Measurements from ENCODE around the gene PPP1R12A. TPM values are rescaled to one million over a fixed set of nuclear protein-coding genes. Genes with fewer than 3 reads are reported as not detected.

PPP1R12A gene
- total RNA-seq, 1 experiment from 2014 or later: 52.0 TPM

GRCh38 chr12:79834712-79835376 lies 100.1 kb downstream of the PPP1R12A start:
- Histone ChIP-seq H3K79me2 (ENCODE audit: insufficient read depth, low read length) (peaks cover 4% of the 10 kb centered on the region), H3K36me3 (ENCODE audit: control insufficient read depth in 1 of 2, insufficient read depth in 2 of 2, low read length in 2 of 2) (0 out of 4 replicates have a peak, but pooled peaks cover 0 to 18% of the 10 kb centered on the region in 2 experiments), H2AFZ (ENCODE audit: low read depth, low read length, poor library complexity, severe bottlenecking) (no peak overlapping the region), H3K9me2 (ENCODE audit: insufficient read depth) (no peaks in the 10 kb centered on the region), H3K27me3 (ENCODE audit: insufficient read depth, low read length) (no peaks in the 10 kb centered on the region), H3K27ac (ENCODE audit: low read depth, low read length) (no peak overlapping the region), H3K4me3 (replicated peaks in 1 of 2; ENCODE audit: low read depth in 1 of 2, low read length in 2 of 2) (no peak overlapping the region), H3K9me3 (ENCODE audit: control insufficient read depth in 1 of 2, insufficient read depth in 1 of 2, low read depth in 1 of 2, low read length in 2 of 2) (peaks cover 17 to 19% of the 10 kb centered on the region in 2 experiments; a peak in 2 of 4 replicates), H3K9ac (ENCODE audit: low read length) (no peak overlapping the region), H3K4me1 (ENCODE audit: control insufficient read depth in 1 of 2, insufficient read depth in 2 of 2, low read length in 2 of 2) (no peaks in the 10 kb centered on the region), H4K20me1 (ENCODE audit: insufficient read depth) (0 out of 2 replicates have a peak, but pooled peaks cover 6% of the 10 kb centered on the region), H3K4me2 (ENCODE audit: low read length) (no peak overlapping the region)
- ChIA-PET CTCF (no interaction called here), RAD21 (ENCODE audit: low non-redundant PET in 1 of 2, low total read pairs in 2 of 2, uncharacterized antibody in 2 of 2, unreplicated experiment in 2 of 2) (no interaction called here), POLR2A (no interaction called here)
- ATAC-seq (no peak), DNase-seq (ENCODE audit: low read depth, low spot score) (no peak)
- TF ChIP-seq, protein P1, sequence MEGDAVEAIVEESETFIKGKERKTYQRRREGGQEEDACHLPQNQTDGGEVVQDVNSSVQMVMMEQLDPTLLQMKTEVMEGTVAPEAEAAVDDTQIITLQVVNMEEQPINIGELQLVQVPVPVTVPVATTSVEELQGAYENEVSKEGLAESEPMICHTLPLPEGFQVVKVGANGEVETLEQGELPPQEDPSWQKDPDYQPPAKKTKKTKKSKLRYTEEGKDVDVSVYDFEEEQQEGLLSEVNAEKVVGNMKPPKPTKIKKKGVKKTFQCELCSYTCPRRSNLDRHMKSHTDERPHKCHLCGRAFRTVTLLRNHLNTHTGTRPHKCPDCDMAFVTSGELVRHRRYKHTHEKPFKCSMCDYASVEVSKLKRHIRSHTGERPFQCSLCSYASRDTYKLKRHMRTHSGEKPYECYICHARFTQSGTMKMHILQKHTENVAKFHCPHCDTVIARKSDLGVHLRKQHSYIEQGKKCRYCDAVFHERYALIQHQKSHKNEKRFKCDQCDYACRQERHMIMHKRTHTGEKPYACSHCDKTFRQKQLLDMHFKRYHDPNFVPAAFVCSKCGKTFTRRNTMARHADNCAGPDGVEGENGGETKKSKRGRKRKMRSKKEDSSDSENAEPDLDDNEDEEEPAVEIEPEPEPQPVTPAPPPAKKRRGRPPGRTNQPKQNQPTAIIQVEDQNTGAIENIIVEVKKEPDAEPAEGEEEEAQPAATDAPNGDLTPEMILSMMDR (IDR thresholded peaks at IDR 0.05 in 2 of 3, conservative IDR thresholded peaks at IDR 0.05 in 1 of 3; ENCODE audit: borderline replicate concordance in 1 of 3, insufficient read depth in 1 of 3, low read depth in 2 of 3, low read length in 2 of 3): no peak
- TF ChIP-seq SP1 (IDR thresholded peaks at IDR 0.05; ENCODE audit: low read depth): no peak
- TF ChIP-seq, protein P2, sequence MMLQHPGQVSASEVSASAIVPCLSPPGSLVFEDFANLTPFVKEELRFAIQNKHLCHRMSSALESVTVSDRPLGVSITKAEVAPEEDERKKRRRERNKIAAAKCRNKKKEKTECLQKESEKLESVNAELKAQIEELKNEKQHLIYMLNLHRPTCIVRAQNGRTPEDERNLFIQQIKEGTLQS (IDR thresholded peaks at IDR 0.05): no peak
- no peak for TF ChIP-seq POLR2AphosphoS5 (IDR thresholded peaks at IDR 0.05; ENCODE audit: low read depth, low read length)
- TF ChIP-seq EGR1 (IDR thresholded peaks at IDR 0.05; ENCODE audit: low read depth): no peak
- no peak for TF ChIP-seq ZFX (IDR thresholded peaks at IDR 0.05)
- TF ChIP-seq SIN3A (IDR thresholded peaks at IDR 0.05; ENCODE audit: low read depth): no peak
- BruUV-seq (replicated peaks): no TSS peak
- intact Hi-C loops (cut with micrococcal nuclease): no loop called here

DNA sequence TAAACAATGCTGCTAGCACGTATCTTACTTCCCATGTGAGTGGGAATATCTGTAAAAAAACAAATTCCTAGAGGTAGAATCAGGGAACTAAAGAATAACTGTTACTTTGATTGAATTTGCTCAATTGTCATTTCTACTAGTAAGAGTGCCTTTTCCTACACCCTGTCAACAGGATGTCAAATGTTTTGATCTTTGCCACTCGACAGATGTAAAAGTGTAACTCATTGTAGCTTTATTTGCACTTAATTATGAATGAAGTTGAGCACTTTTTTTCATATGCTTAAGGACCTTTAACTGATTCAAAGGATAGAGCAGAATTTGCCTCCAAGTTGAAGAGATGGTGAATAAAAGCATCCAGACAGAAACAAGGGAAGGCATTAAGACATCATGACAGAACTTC lies 104.5 kb downstream of the PPP1R12A start:
- ATAC-seq (no peak), DNase-seq (ENCODE audit: low read depth, low spot score) (no peak)
- H3K4me2 ChIP-seq (ENCODE audit: low read length): no peak overlapping the region
- RAD21 ChIA-PET (ENCODE audit: low non-redundant PET in 1 of 2, low total read pairs in 2 of 2, uncharacterized antibody in 2 of 2, unreplicated experiment in 2 of 2): no interaction called here
- no peak overlapping the region for H3K27ac ChIP-seq (ENCODE audit: low read depth, low read length)
- CTCF ChIA-PET: no interaction called here
- no peak overlapping the region for H3K9ac ChIP-seq (ENCODE audit: low read length)
- H3K4me3 ChIP-seq (replicated peaks in 1 of 2; ENCODE audit: low read depth in 1 of 2, low read length in 2 of 2): no peak overlapping the region
- POLR2A ChIA-PET: no interaction called here
- H3K79me2 ChIP-seq (ENCODE audit: insufficient read depth, low read length): peaks cover 4% of the 10 kb centered on the region
- no peak overlapping the region for H2AFZ ChIP-seq (ENCODE audit: low read depth, low read length, poor library complexity, severe bottlenecking)
- BruUV-seq (replicated peaks): no TSS peak
- 0 out of 2 replicates have a peak, but pooled peaks cover 6% of the 10 kb centered on the region for H4K20me1 ChIP-seq (ENCODE audit: insufficient read depth)
- no peaks in the 10 kb centered on the region for H3K36me3 ChIP-seq (ENCODE audit: control insufficient read depth in 1 of 2, insufficient read depth in 2 of 2, low read length in 2 of 2)
- no peaks in the 10 kb centered on the region for H3K9me3 ChIP-seq (ENCODE audit: control insufficient read depth in 1 of 2, insufficient read depth in 1 of 2, low read depth in 1 of 2, low read length in 2 of 2)
- intact Hi-C loops (cut with micrococcal nuclease): no loop called here
- no peaks in the 10 kb centered on the region for H3K4me1 ChIP-seq (ENCODE audit: control insufficient read depth in 1 of 2, insufficient read depth in 2 of 2, low read length in 2 of 2)
- no peaks in the 10 kb centered on the region for H3K27me3 ChIP-seq (ENCODE audit: insufficient read depth, low read length)
- no peaks in the 10 kb centered on the region for H3K9me2 ChIP-seq (ENCODE audit: insufficient read depth)
- TF ChIP-seq CEBPB (IDR thresholded peaks at IDR 0.05; ENCODE audit: low read depth) (no peak), SP1 (IDR thresholded peaks at IDR 0.05; ENCODE audit: low read depth) (no peak), EZH2phosphoT487 (IDR thresholded peaks at IDR 0.05; ENCODE audit: borderline replicate concordance) (no peak), YY1 (IDR thresholded peaks at IDR 0.05; ENCODE audit: extremely low read depth, insufficient replicate concordance, low read depth, low read length) (no peak), ZNF274 (IDR thresholded peaks at IDR 0.05; ENCODE audit: low read depth, low read length) (no peak), EGR1 (IDR thresholded peaks at IDR 0.05; ENCODE audit: low read depth) (no peak), EZH2 (IDR thresholded peaks at IDR 0.05) (no peak)
- TF ChIP-seq, protein P1 (IDR thresholded peaks at IDR 0.05 in 2 of 3, conservative IDR thresholded peaks at IDR 0.05 in 1 of 3; ENCODE audit: borderline replicate concordance in 1 of 3, insufficient read depth in 1 of 3, low read depth in 2 of 3, low read length in 2 of 3): no peak
- TF ChIP-seq, protein P2 (IDR thresholded peaks at IDR 0.05): no peak
